Gastrocnemius medialis (tissue), 4 donors: Measurements from ENCODE around the gene SUGCT.

Experiments used
- POLR2A ChIP-seq, 2 donors: fragments of 450-650 bp; IDR thresholded peaks; one replicate each; pipeline ENCODE4 v1.6.1; 2017; ENCODE audit warnings: antibody characterized with exemption in 2 of 2, mild to moderate bottlenecking in 2 of 2, moderate library complexity in 2 of 2
- TF ChIP-seq, protein P1 (sequence below), 5 experiments: fragments of 450-650 bp in 3 of 5; fragments of 200-600 bp in 2 of 5; sonication (generic) in 2 of 5; IDR thresholded peaks in 4 of 5; conservative IDR thresholded peaks in 1 of 5; 1 replicate in 4 of 5; 2 replicates in 1 of 5; pipeline ENCODE4 v1.5.1; 2016 to 2019; ENCODE audit warnings: antibody characterized with exemption in 5 of 5, mild to moderate bottlenecking in 3 of 5, moderate library complexity in 3 of 5

- TF ChIP-seq, protein P1, sequence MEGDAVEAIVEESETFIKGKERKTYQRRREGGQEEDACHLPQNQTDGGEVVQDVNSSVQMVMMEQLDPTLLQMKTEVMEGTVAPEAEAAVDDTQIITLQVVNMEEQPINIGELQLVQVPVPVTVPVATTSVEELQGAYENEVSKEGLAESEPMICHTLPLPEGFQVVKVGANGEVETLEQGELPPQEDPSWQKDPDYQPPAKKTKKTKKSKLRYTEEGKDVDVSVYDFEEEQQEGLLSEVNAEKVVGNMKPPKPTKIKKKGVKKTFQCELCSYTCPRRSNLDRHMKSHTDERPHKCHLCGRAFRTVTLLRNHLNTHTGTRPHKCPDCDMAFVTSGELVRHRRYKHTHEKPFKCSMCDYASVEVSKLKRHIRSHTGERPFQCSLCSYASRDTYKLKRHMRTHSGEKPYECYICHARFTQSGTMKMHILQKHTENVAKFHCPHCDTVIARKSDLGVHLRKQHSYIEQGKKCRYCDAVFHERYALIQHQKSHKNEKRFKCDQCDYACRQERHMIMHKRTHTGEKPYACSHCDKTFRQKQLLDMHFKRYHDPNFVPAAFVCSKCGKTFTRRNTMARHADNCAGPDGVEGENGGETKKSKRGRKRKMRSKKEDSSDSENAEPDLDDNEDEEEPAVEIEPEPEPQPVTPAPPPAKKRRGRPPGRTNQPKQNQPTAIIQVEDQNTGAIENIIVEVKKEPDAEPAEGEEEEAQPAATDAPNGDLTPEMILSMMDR (IDR thresholded peaks at IDR 0.05 in 4 of 5, conservative IDR thresholded peaks at IDR 0.05 in 1 of 5), result no peak
- TF ChIP-seq POLR2A (IDR thresholded peaks at IDR 0.05), result no peak
These were observed 401.6 kb downstream of the SUGCT start for GRCh38 chr7:40536421-40536820.
